B cell (primary cell): ENCODE data around the gene XDH. TPM values are rescaled to one million over a fixed set of nuclear protein-coding genes. Genes with fewer than 3 reads are reported as not detected.

ENCODE experiments used
- ATAC-seq: fragments of 200-7000 bp; cut with Tn5 transposase; one replicate; pipeline ENCODE4 v1.10.0; 2021; ENCODE audit warnings: low read depth, mild to moderate bottlenecking, moderate number of reproducible peaks, moderate library complexity
- CTCF ChIA-PET: fragments of 350-600 bp; sonication (Branson Sonifier 250); formaldehyde crosslinking; loops from one replicate; lab custom pipeline; 2021; ENCODE audit warnings: antibody characterized with exemption, inconsistent platforms; lab: Charles Lee
- POLR2A ChIA-PET: fragments of 350-600 bp; sonication (Branson Sonifier 250); formaldehyde crosslinking; loops from one replicate; lab custom pipeline; 2021; ENCODE audit warnings: antibody characterized with exemption; lab: Charles Lee
- DNase-seq: peaks from one replicate; pipeline ENCODE4 v3.0.0; 2013
- H2AFZ ChIP-seq: 2 replicates; pipeline ENCODE4 v1.6.1; 2012; ENCODE audit warnings: mild to moderate bottlenecking, low read depth, low read length; ENCODE audit not compliant: insufficient read depth, poor library complexity, severe bottlenecking
- H3K27ac ChIP-seq, 2 donors: 1 replicate in 1 of 2; 2 replicates in 1 of 2; pipeline ENCODE4 v1.5.1; 2012 to 2013; ENCODE audit warnings: low read length in 2 of 2, mild to moderate bottlenecking in 2 of 2, moderate library complexity in 1 of 2
- H3K27me3 ChIP-seq, 4 experiments: fragments of 200-600 bp in 1 of 4; sonication (generic) in 1 of 4; replicated peaks in 1 of 4; 1 replicate in 2 of 4; 2 replicates in 2 of 4; pipeline versions ENCODE4 v1.6.1 to v1.7.0; 2013 to 2016; ENCODE audit warnings: low read length in 3 of 4, mild to moderate bottlenecking in 2 of 4, mixed read lengths in 1 of 4, moderate library complexity in 1 of 4; ENCODE audit not compliant: insufficient read depth in 4 of 4, control insufficient read depth in 3 of 4; ENCODE audit errors: control extremely low read depth in 1 of 4
- H3K36me3 ChIP-seq, 2 experiments: replicated peaks in 1 of 2; 1 replicate in 1 of 2; 2 replicates in 1 of 2; pipeline versions ENCODE4 v1.6.1 to v1.7.1; 2013; ENCODE audit warnings: low read length in 1 of 2; ENCODE audit not compliant: insufficient read depth in 2 of 2, control insufficient read depth in 1 of 2; ENCODE audit errors: control extremely low read depth in 1 of 2, extremely low read depth in 1 of 2
- H3K4me1 ChIP-seq, 2 donors: fragments of 200-600 bp in 1 of 2; sonication (generic) in 1 of 2; 1 replicate in 1 of 2; 2 replicates in 1 of 2; pipeline versions ENCODE4 v1.5.1 to v1.6.1; 2013 to 2017; ENCODE audit warnings: low read length in 2 of 2; ENCODE audit not compliant: control insufficient read depth in 2 of 2, insufficient read depth in 2 of 2
- H3K4me2 ChIP-seq: replicated peaks from 2 replicates; pipeline ENCODE3; 2012; ENCODE audit warnings: mild to moderate bottlenecking, low read depth, low read length; ENCODE audit not compliant: poor library complexity, severe bottlenecking
- H3K4me3 ChIP-seq, 5 experiments: fragments of 200-600 bp in 1 of 5; sonication (generic) in 1 of 5; 1 replicate in 3 of 5; 2 replicates in 2 of 5; pipeline versions ENCODE4 v1.5.1 to v1.7.0; 2011 to 2016; ENCODE audit warnings: low read length in 4 of 5, mild to moderate bottlenecking in 4 of 5, low read depth in 2 of 5, control low read depth in 1 of 5, moderate library complexity in 1 of 5; ENCODE audit not compliant: insufficient read depth in 1 of 5; ENCODE audit errors: control extremely low read depth in 1 of 5, extremely low read depth in 1 of 5
- H3K79me2 ChIP-seq: fragments of 200-600 bp; sonication (generic); one replicate; pipeline ENCODE4 v1.6.0; 2016; ENCODE audit warnings: low read length; ENCODE audit not compliant: control insufficient read depth, insufficient read depth
- H3K9ac ChIP-seq: fragments of 200-600 bp; sonication (generic); 2 replicates; pipeline ENCODE4 v1.6.1; 2017; ENCODE audit warnings: mild to moderate bottlenecking, low read length, moderate library complexity
- H3K9me3 ChIP-seq, 3 donors: one replicate each; pipeline versions ENCODE4 v1.6.1 to v1.7.1; 2013; ENCODE audit warnings: low read length in 2 of 3; ENCODE audit not compliant: control insufficient read depth in 2 of 3, insufficient read depth in 1 of 3; ENCODE audit errors: control extremely low read depth in 1 of 3
- H4K20me1 ChIP-seq: 2 replicates; pipeline ENCODE4 v1.6.0; 2012; ENCODE audit warnings: mild to moderate bottlenecking, low read length; ENCODE audit not compliant: insufficient read depth, control insufficient read depth, poor library complexity, severe bottlenecking
- H3K27ac Mint-ChIP-seq: one replicate; pipeline ENCODE4 v1.8.0; 2021; ENCODE audit warnings: mixed read lengths
- H3K27me3 Mint-ChIP-seq: one replicate; pipeline ENCODE4 v1.8.0; 2021; ENCODE audit warnings: mixed read lengths
- H3K4me1 Mint-ChIP-seq: one replicate; pipeline ENCODE4 v1.8.0; 2021; ENCODE audit warnings: mixed read lengths
- H3K4me3 Mint-ChIP-seq: one replicate; pipeline ENCODE4 v1.8.0; 2021; ENCODE audit warnings: mixed read lengths
- H3K9me3 Mint-ChIP-seq: one replicate; pipeline ENCODE4 v1.8.0; 2022; ENCODE audit warnings: mixed read lengths; ENCODE audit not compliant: insufficient read depth
- EZH2 ChIP-seq: IDR thresholded peaks from 2 replicates; pipeline ENCODE4 v1.6.1; 2012; ENCODE audit warnings: borderline replicate concordance, low read depth, mild to moderate bottlenecking, moderate library complexity, low read length; ENCODE audit not compliant: insufficient read depth, poor library complexity, severe bottlenecking
- WGBS: methylation state at CpG from one replicate; pipeline ENCODE4 v1.1.5; 2013; ENCODE audit warnings: missing lambda C conversion rate; ENCODE audit not compliant: insufficient coverage; 5-methylcytosine and 5-hydroxymethylcytosine counted together
- intact Hi-C: fragments of 100-400 bp; cut with micrococcal nuclease; formaldehyde crosslinking; loops from one replicate; pipeline ENCODE4 v1.10.0; 2022
- polyA plus RNA-seq: library from polyadenylated mRNA; depleted of rRNA; stranded (reverse); fragments of >200 nt; gene quantifications from 2 replicates; pipeline ENCODE4 v1.2.3, GENCODE V29; 2012
- total RNA-seq, 2 donors: library from RNA; stranded (reverse); fragments of 120-200 nt in 1 of 2; gene quantifications; 1 replicate in 1 of 2; 2 replicates in 1 of 2; pipeline versions ENCODE4 v1.2.3 to v1.2.4, GENCODE V29; 2013 to 2022
- TF ChIP-seq, protein P1 (sequence below): fragments of 200-600 bp; IDR thresholded peaks from one replicate; pipeline ENCODE4 v1.8.0; 2022; ENCODE audit warnings: antibody characterized with exemption, mild to moderate bottlenecking

Gene XDH
- total and polyA plus RNA-seq, 2 donors (not counting 1 experiment from before 2014, with no cell fraction given), result not detected

DNA sequence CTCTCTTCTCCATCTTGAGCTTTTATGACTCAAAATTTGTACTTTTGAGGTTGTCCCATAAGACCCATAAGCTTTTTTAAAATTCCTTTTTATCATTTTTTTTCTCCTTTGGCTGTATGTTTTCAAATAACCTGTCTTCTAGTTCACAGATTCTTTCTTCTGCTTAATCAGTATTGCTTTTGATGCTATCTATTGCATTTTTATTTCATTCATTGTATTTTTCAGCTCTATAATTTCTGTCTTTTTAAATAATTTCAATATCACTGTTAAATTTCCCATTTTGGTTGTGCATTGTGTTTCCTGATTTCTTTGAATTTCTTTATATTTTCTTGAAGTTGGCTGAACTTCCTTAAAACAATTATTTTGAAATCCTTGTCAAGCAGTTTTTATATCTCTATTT lies 4.8 kb upstream of the XDH start:
- no peak overlapping the region for H3K4me3 Mint-ChIP-seq
- H3K4me1 ChIP-seq, result no peaks in the 10 kb centered on the region
- no peaks in the 10 kb centered on the region for H4K20me1 ChIP-seq
- H3K9me3 ChIP-seq, result peaks cover 8 to 16% (median 9%) of the 10 kb centered on the region in 3 donors
- DNase-seq (no peak), ATAC-seq (no peak)
- no peak overlapping the region for H3K4me2 ChIP-seq
- H3K36me3 ChIP-seq, result no peaks in the 10 kb centered on the region
- no peak overlapping the region for H3K27ac ChIP-seq
- TF ChIP-seq EZH2, result no peak
- TF ChIP-seq, protein P1, sequence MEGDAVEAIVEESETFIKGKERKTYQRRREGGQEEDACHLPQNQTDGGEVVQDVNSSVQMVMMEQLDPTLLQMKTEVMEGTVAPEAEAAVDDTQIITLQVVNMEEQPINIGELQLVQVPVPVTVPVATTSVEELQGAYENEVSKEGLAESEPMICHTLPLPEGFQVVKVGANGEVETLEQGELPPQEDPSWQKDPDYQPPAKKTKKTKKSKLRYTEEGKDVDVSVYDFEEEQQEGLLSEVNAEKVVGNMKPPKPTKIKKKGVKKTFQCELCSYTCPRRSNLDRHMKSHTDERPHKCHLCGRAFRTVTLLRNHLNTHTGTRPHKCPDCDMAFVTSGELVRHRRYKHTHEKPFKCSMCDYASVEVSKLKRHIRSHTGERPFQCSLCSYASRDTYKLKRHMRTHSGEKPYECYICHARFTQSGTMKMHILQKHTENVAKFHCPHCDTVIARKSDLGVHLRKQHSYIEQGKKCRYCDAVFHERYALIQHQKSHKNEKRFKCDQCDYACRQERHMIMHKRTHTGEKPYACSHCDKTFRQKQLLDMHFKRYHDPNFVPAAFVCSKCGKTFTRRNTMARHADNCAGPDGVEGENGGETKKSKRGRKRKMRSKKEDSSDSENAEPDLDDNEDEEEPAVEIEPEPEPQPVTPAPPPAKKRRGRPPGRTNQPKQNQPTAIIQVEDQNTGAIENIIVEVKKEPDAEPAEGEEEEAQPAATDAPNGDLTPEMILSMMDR, result no peak
- no peaks in the 10 kb centered on the region for H3K79me2 ChIP-seq
- H3K4me3 ChIP-seq, result no peak overlapping the region
- H3K27ac Mint-ChIP-seq, result no peak overlapping the region
- H2AFZ ChIP-seq, result no peak overlapping the region
- H3K27me3 ChIP-seq, result no peaks in the 10 kb centered on the region
- CTCF ChIA-PET, result no interaction called here
- H3K9me3 Mint-ChIP-seq, result peaks cover 3% of the 10 kb centered on the region
- H3K4me1 Mint-ChIP-seq, result peaks cover 3% of the 10 kb centered on the region
- intact Hi-C loops, result no loop called here
- POLR2A ChIA-PET, result no interaction called here
- H3K9ac ChIP-seq, result no peak overlapping the region
- peaks cover 16% of the 10 kb centered on the region for H3K27me3 Mint-ChIP-seq

DNA sequence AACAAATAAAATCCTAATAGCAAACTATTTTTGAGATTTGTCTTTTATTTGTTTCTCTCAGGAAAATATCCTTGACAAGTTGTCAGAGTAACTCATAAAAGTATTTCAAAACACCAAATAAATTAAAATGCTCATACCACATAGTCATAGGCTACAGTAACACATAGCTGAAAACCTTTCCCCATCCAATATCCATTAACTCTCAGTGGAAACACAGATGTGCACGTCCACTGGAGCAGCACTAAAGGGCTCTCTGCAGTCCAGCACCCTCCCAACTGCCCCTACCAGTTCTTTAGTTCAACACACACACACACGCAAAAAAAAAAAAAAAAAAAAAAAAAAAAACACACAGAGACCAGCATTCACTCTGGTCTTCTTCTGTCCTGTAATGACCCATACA lies 879 bp upstream of the XDH start:
- intact Hi-C loops, result no loop called here
- WGBS, result 63% methylated on average over 1 of the region's 2 CpGs
- peaks cover 3% of the 10 kb centered on the region for H3K9me3 Mint-ChIP-seq

More for the DNA sequence above, 879 bp upstream of the XDH start:
- H3K79me2 ChIP-seq, result no peaks in the 10 kb centered on the region
- no peak overlapping the region for H2AFZ ChIP-seq
- H3K4me3 ChIP-seq, result no peak overlapping the region
- H3K36me3 ChIP-seq, result no peaks in the 10 kb centered on the region
- H4K20me1 ChIP-seq, result no peaks in the 10 kb centered on the region
- H3K27me3 Mint-ChIP-seq, result peaks cover 13% of the 10 kb centered on the region
- no peak overlapping the region for H3K27ac ChIP-seq
- H3K4me1 Mint-ChIP-seq, result peaks cover 3% of the 10 kb centered on the region
- ChIA-PET POLR2A (no interaction called here), CTCF (interaction anchor here (0.7 kb wide), 1 partner anchor 1201 kb away, joined by 5 read pairs; no protein-coding TSS in a partner anchor)
- H3K4me1 ChIP-seq, result no peaks in the 10 kb centered on the region
- ATAC-seq (no peak), DNase-seq (no peak)
- no peak overlapping the region for H3K9ac ChIP-seq
- no peak overlapping the region for H3K4me2 ChIP-seq
- peaks cover 8 to 16% (median 8%) of the 10 kb centered on the region in 3 donors for H3K9me3 ChIP-seq
- no peak for TF ChIP-seq EZH2
- TF ChIP-seq, protein P1, result no peak
- no peak overlapping the region for H3K27ac Mint-ChIP-seq
- no peak overlapping the region for H3K4me3 Mint-ChIP-seq
- no peaks in the 10 kb centered on the region for H3K27me3 ChIP-seq
